Stimulated activated CD8-positive, alpha-beta memory T cell treated with anti-CD3 and anti-CD28 coated beads, Interleukin-4, amount 100 ng/mL, for 1 hour (primary cell): ENCODE results near the gene ERF.
A peak's percentile ranks its signal among the peaks of the same experiment; 100 is the strongest.

Experiments used
- DNase-seq, 2 donors: peaks; one replicate each; pipeline ENCODE4 v3.0.0-alpha.2; 2020; ENCODE audit warnings: low read depth in 2 of 2, low spot score in 1 of 2

Gene ERF

DNA sequence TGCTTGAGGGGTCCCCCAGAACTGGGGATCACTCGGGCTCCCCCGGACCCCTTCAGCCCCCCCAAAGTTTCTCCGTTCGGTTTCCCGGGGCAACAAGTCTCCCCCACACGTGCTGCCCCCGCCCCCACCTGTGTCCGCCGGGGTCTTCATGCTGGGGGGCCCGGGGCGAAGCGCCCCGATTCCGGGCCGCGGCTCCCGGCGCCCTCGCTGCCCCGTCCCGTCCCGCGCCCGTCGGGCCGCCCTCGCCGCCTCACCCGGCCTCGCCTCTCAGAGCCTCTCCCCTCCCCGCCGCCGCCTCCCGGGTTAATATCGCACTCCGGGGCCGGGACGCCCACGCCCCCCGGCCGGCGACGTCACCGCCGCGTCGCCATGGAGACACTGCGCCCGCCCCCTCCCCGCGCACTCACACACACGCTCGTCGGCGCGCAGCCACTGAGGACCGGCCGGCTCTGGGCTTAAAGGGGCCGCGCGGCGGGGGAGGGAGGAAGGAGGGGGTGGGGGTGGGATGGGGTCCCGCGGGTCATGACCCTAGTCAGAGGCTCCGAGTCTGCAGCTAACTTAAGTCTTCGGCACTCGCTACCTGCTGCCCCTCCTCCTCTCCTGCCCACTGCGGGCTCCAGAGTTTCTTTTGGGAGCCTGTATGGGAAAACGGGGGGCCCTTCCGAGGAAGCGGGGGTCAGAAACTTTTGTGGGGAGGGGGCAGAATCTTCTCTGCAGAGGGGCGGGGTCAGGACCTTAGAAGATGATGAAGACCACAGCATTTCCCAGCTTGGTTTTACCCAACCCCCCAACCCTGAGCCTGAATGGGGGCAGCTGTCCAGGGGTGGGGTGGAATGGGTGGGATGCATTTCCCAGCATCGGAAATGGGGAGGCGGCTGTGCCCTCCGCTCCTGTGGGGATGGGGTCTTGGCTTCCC is at the start of gene ERF:
Gene ERF, minus strand, starts transcription at position 279 of the 916 bp plus-strand sequence. Its CDS starts 129 bp downstream, at position 150.
- DNase-seq = peak; percentile 84 to 88

DNA sequence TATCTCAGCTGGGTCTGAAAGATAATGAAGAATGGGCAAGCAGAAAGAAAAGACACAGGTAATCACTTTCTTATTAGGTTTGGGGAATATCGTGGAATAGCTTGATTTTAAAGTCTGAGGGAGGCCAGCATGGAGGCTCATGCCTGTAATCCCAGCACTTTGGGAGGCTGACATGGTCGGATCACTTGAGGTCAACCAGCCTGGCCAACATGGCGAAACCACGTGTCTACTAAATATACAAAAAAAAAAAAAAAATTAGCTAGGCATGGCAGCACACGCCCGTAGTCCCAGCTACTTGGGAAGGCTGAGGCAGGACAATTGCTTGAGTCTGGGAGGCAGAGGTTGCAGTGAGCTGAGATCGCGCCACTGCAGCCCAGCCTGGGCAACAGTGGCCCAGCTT is 48.9 kb upstream of the ERF start:
- DNase-seq = no peak

DNA sequence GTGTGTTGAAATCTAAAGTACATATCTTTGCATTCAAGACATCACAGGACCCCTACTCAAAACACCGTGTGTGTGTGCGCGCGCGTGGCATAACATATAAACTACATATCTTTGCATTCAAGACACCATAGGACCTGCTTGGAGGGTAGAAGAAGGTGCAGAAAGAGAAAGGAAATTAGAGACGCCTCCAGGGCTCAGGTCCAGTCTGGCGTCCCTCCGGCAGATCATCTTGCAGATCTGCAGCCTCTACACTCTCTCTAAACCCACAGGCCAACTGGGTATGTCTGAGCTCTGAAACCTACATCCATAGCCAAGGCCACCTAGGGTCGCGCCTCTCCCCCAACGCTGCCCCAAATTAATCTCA is 48.2 kb upstream of the ERF start:
- no peak for DNase-seq

DNA sequence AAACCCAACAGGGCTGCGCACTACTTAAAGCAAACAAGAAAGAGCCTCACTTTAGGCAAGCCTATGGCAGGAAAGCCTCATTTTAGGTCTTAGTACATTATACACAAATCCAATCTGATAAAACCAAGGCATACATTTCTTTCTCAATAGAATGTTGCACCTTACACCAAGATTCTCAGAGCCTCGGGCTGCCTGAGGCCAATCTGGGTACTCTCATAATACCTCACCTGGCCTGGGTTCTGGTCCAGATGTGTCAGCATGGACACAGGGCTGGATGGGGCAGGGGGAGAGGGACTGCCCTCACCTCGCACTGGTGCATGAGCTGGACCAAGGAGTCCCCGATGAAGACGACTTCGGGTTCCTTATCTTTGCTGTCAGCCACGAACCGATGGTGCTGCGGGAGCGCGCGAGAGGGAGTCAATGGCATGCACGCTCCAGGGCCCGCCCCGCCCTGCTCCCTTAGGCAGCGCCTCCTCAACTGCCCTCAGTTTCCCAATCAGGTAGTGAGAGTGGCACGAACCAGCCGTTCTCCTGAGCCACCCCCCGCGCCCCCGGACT is 46.8 kb upstream of the ERF start, which contains the start of gene PRR19:
Gene PRR19, plus strand, starts transcription at position 487 of the 558 bp plus-strand sequence. CDS start 7,453 bp downstream, outside the sequence.
- no peak for DNase-seq

DNA sequence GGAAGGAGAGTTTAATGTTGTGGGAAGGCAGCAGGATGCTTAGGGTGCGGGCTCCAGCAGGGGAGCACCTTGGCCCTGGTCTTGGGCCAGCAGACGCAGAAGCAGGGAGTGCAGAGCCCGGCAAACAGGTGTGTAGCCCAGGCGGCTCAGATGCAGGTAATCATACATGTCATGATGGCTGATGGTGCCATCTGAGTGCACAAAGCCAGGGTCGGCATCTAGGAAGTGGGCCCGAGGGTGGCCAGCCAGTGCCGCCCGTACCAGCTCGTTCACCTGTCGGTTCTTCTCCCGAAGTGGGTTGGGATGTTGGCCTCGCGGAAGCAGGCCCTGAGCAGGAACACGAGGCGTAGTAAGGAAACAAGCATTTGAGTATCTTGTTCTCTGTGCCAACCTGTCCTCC is 42.1 kb upstream of the ERF start:
- no peak for DNase-seq

DNA sequence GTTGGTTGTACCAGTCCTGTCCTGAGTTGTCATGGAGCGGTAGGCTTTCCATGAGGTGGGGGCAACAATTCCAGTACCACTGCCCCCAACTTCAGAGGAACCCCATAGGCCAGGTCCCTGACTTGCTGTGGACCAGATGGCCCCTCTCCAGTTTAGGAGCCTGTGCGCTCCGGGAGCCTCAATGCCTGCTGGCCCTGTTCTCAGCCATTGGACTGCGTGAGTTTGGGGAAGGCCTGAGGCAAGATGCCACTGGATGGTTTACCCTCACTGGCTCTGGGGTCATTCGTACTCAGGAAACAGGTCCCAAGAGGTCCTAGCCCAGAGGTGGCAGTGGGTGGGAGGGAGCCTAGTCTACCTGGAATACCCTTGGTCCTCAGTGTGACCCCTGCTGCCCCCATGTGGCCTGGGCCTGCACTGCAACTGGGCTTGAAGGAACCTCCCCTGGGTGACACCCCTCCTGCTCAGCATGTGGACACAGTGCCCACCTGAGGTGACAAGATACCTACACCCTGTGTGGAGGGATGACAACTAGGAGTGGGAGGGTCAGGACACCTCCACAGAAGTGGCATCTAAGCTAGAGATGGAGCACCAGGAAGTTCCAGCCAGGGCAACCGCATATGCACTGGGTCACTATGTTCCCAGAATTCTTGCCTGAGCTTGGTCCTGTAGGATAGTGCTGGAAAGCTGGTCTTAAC is 41.0 kb upstream of the ERF start:
- peak; percentile 84 for DNase-seq

DNA sequence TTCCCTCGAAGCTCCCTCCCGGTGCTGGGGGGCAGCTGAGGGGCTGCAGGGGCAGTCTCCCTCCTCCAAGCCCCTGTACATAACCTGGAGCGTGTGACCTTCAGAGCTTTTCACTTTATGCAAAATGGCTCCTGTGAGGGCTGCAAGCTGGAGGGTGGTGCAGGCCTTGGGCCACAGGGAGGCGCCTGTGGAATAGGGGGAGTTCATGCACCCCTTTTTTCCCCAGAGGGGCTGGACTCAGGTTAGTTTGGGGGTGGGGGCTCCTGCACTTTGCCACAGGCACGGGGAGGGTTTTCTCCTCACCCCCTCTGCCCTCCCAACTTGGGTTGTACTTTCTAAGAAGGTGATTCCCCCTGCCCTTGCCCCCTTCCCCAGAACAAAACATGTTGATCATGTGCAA is 40.4 kb upstream of the ERF start:
- no peak for DNase-seq

DNA sequence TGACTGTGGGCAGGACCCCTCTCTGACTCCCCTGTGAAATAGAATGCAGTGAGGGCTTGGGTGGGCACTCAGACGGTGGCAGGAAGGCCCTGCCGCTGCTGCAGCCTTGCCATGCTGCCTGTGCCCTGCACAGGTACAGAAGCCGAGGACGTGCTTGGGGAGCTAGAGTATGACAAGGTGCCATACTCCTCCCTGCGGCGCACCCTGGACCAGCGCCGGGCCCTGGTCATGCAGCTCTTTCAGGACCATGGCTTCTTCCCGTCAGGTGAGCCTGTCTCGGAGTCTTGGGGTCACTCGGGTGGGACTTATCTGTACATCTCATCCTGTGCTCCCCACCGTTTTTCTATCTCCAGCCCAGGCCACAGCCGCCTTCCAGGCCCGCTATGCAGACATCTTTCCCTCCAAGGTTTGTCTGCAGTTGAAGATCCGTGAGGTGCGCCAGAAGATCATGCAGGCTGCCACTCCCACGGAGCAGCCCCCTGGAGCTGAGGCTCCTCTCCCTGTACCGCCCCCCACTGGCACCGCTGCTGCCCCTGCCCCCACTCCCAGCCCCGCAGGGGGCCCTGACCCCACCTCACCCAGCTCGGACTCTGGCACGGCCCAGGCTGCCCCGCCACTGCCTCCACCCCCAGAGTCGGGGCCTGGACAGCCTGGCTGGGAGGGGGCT is 39.7 kb upstream of the ERF start:
- DNase-seq = no peak

DNA sequence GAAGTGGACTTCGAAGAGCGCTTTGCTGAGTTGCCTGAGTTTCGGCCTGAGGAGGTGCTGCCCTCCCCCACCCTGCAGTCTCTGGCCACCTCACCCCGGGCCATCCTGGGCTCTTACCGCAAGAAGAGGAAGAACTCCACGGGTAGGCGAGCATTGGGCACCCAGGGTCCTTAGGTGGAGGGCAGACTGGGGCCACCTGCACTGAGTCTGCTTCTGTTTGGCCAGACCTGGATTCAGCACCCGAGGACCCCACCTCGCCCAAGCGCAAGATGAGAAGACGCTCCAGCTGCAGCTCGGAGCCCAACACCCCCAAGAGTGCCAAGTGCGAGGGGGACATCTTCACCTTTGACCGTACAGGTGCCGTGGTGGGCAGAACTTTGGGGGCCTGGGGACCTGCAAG is 39.0 kb upstream of the ERF start:
- no peak for DNase-seq

DNA sequence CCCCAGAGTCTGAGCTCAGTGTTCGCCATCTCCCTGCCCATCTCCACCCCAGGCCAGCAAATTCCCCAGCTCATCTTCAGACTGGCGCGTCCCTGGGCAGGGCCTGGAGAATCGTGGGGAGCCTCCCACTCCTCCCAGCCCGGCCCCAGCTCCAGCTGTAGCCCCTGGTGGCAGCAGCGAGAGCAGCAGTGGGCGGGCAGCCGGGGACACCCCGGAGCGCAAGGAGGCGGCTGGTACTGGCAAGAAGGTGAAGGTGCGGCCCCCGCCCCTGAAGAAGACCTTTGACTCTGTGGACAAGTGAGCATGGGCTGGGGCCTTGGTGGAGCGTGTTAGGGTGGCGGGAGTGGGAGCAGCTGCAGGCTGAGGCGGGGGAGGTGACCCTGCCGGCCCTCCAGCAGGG is 38.6 kb upstream of the ERF start:
- no peak for DNase-seq

DNA sequence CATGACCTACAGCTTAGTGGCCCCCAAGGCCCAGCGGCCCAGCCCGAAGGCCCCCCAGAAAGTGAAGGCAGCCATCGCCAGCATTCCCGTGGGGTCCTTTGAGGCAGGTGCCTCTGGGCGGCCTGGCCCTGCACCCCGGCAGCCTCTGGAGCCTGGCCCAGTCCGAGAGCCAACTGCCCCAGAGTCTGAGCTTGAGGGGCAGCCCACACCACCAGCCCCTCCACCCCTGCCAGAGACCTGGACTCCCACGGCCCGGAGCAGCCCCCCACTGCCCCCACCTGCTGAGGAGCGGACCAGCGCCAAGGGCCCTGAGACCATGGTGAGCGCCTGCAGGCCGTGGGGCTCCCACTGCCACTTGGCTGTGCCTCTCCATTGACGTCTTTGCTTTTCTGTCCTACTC is 38.0 kb upstream of the ERF start:
- no peak for DNase-seq

DNA sequence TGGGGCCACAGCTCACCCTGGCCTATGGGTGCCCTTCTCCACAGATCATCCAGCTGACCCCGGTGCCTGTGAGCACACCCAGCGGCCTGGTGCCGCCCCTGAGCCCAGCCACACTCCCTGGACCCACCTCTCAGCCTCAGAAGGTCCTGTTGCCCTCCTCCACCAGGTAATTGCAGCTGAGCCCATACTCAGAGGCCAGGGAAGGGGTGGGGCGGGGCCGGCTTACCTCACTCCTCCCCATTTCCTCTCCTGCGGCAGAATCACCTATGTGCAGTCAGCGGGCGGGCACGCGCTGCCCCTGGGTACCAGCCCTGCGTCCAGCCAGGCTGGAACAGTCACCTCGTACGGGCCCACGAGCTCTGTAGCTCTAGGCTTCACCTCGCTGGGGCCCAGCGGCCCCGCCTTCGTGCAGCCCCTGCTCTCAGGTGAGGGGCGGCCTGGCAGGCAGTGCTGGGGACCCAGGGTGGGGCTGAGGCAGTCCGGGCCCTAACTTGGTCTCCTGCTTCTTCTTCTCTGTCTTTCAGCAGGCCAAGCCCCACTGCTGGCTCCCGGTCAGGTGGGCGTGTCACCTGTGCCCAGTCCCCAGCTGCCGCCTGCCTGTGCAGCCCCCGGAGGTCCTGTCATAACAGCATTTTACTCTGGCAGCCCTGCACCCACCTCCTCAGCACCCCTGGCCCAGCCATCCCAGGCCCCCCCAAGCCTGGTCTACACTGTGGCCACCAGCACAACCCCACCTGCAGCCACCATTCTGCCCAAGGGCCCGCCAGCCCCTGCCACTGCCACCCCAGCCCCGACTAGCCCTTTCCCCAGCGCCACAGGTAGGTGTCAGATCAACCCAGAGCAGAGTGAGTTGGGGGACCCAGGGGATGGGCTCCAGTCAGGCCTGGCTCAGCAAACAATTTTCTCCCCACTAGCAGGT is 37.4 kb upstream of the ERF start:
- no peak for DNase-seq

DNA sequence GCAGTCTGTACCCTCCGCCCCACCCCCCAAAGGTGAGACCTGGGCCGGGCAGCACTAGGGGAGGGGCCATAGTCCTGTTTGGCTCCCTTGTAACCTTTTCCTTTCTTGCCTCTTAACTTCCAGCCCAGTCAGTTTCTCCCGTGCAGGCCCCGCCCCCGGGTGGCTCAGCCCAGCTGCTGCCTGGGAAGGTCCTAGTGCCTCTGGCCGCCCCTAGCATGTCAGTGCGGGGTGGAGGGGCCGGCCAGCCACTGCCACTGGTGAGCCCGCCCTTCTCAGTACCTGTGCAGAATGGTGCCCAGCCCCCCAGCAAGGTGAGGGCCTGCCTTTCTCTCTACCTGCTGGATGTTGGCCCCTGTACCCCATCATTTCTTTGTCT is 36.5 kb upstream of the ERF start:
- DNase-seq = no peak

DNA sequence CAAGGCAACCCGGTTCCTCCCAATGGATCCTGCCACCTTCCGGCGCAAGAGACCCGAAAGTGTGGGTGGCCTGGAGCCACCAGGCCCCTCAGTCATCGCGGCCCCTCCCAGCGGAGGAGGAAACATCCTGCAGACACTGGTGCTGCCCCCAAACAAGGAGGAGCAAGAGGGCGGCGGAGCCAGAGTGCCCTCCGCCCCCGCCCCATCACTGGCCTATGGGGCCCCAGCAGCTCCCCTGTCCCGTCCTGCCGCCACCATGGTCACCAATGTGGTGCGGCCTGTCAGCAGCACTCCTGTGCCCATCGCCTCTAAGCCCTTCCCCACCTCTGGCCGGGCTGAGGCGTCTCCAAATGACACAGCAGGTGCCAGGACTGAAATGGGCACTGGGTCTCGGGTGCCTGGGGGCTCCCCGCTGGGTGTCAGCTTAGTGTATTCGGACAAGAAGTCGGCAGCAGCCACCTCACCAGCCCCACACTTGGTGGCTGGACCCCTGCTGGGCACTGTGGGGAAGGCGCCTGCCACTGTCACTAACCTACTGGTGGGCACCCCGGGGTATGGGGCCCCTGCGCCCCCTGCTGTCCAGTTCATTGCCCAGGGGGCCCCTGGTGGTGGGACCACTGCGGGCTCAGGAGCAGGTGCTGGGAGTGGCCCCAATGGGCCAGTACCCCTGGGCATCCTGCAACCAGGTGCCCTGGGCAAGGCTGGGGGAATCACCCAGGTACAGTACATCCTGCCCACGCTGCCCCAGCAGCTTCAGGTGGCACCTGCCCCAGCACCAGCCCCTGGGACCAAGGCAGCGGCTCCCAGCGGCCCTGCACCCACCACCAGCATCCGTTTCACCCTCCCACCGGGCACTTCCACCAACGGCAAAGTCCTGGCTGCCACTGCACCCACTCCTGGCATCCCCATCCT is 35.9 kb upstream of the ERF start:
- no peak for DNase-seq

DNA sequence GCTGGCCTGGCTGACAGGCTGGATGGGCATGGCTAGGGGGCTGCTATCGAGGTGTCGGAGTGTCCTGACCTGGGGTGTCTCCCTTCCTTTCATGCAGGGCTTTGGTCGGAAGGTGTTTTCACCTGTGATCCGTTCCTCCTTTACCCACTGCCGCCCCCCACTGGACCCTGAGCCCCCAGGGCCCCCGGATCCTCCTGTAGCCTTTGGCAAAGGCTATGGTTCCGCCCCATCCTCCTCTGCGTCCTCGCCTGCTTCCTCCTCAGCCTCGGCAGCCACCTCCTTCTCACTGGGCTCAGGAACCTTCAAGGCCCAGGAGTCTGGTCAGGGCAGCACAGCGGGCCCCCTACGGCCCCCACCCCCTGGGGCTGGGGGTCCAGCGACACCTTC is 35.2 kb upstream of the ERF start:
- no peak for DNase-seq

DNA sequence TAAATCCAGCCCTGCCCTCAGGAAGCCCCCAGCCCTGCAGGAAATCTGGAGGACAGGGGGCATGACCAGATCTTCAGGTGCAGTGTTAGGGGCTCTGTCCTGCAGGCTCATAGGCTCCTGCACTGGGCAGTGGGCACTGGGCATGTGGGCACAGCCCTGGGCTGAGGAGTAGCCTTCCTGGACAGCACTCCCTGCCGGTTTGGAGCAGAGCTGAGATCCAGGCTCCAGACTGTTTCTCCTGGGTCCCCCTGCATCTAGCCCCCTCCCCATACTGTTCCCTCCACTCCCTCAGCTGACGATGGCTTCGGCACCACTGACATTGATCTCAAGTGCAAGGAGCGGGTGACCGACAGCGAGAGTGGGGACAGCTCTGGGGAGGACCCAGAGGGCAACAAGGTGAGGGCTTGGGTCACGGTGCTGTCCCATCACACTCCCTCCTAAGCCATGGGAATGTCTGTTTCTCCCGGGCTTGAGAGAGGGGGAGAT is 34.7 kb upstream of the ERF start:
- DNase-seq = no peak

DNA sequence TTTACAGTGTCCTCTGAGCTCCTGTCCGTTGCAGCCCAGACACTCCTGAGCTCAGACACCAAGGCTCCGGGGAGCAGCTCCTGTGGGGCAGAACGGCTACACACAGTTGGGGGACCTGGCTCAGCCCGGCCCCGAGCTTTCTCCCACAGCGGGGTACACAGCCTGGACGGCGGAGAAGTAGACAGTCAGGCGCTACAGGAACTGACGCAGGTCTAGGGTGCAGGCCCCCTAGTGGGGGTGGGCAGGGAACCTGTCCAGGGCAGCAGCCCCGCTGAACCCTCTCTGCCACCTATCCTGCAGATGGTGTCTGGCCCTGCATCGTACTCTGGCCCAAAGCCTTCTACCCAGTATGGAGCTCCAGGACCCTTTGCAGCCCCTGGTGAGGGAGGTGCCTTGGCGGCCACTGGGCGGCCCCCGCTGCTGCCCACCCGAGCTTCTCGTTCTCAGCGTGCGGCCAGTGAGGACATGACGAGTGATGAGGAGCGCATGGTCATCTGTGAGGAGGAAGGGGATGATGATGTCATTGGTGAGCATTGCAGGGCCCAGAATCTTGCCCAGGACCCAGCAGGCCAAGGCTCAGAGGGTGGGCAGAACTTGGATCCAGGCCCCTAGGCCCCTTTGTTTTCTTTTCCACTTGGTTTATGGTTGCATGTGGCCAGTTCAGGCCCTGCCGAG is 34.1 kb upstream of the ERF start:
- no peak for DNase-seq

DNA sequence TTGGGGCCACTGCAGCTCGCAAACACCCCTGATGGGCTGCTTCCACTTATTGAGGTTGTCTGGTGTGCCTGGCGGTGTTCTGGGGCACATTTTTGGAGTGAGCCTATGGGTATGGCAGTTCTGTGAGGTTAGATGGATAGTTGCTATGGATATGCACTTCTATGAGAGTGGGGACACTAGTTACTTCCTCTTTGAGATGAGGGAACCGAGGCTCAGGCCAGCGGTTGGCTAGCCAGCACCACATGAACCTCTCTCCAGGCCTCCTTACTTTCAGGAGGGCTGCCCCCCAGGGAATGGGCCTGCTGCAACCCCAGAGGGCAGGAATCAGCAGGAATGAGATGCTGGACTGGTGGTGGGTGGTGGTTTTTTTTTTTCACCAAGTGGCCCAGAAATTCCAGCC is 33.5 kb upstream of the ERF start:
- no peak for DNase-seq

DNA sequence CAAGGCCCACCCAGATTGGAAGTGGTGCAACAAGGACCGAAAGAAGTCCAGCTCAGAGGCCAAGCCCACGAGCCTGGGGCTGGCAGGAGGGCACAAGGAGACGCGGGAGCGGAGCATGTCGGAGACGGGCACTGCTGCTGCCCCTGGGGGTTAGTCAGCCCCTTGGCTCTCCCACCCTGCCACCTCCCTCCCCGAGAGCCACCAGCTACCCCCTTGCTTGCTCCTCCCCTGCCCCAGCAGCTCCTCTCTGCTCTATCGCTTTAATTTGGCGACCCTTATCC is 32.8 kb upstream of the ERF start:
- DNase-seq = no peak
